Measurements from ENCODE around the gene BLCAP.

Gene BLCAP

DNA sequence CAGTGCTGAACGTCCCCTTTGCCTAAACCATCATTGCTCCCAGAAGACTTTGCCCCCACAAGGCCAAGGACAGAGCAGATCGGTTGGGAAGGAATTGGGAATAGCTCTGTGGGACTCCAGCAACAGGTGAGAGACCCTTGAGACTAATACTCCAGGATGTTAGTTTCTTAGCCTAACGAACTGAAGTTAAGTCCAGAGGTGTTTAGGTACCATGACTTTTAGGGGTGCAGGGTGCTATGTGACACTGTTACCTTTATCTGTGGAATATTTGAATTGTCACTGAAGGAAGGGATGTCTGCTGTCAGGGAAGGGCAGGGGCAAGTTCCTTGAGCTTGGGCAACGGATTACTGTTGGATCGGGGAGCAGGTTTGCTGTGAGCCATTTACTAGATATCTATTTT, 1.9 kb downstream of the BLCAP start:
- no peaks in the 10 kb centered on the region for H3K36me3 ChIP-seq (ENCODE audit: control insufficient read depth, insufficient read depth, low read length)
- no peak overlapping the region for H3K4me3 ChIP-seq (ENCODE audit: low read length)
- no peak overlapping the region for H3K9ac ChIP-seq (ENCODE audit: low read length)
- H3K4me1 ChIP-seq (ENCODE audit: control insufficient read depth, insufficient read depth, low read length) = peaks cover 39% of the 10 kb centered on the region
- no peaks in the 10 kb centered on the region for H3K27me3 ChIP-seq (ENCODE audit: control insufficient read depth, insufficient read depth, low read length)
- H3K9me3 ChIP-seq (ENCODE audit: control insufficient read depth, low read length) = no peaks in the 10 kb centered on the region

DNA sequence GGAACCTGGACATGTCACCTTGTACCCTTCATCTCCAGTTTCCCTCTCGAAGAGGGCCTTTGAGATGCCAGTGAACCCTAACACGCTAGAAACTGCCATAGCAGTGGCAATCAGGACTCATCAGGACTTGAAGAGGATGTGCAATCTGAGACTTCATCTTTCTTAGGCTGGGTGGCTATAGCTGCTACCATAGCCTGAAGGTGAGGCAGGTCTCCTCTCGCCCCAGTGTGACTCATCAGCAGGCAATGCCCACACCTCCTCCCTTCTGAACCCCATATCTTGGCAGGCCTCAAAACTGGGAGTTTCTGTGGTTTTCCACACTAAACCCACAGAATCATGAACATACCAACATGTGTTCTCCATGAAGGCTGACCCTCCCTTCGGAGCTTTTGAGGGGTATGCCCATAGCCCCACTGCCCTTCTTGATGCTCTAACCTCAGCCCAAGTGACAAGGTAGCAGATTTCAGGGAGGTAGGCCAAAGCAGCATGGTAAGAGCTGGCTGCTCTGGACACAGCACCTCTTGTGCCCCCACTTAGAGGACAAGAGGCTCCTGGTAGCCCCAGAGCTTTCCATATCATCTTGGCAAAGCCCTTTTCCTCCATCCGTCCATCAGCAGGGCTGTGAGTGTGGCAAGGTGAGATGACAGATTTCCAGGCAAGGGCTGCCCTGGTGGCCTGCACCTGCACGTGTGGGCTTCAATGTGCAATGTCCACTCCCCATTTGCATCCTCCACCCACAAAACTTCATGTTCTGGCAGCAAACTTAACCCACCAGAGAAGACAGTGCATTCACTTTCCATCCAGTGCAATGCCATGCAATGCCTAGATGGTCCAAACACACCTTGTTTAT, 2.6 kb downstream of the BLCAP start:
- Histone ChIP-seq H3K4me3 (ENCODE audit: low read length) (no peak overlapping the region), H3K36me3 (ENCODE audit: control insufficient read depth, insufficient read depth, low read length) (no peaks in the 10 kb centered on the region), H3K9ac (ENCODE audit: low read length) (peak overlapping the region; percentile 32), H3K4me1 (ENCODE audit: control insufficient read depth, insufficient read depth, low read length) (peaks cover 39% of the 10 kb centered on the region), H3K9me3 (ENCODE audit: control insufficient read depth, low read length) (no peaks in the 10 kb centered on the region), H3K27me3 (ENCODE audit: control insufficient read depth, insufficient read depth, low read length) (no peaks in the 10 kb centered on the region)

DNA sequence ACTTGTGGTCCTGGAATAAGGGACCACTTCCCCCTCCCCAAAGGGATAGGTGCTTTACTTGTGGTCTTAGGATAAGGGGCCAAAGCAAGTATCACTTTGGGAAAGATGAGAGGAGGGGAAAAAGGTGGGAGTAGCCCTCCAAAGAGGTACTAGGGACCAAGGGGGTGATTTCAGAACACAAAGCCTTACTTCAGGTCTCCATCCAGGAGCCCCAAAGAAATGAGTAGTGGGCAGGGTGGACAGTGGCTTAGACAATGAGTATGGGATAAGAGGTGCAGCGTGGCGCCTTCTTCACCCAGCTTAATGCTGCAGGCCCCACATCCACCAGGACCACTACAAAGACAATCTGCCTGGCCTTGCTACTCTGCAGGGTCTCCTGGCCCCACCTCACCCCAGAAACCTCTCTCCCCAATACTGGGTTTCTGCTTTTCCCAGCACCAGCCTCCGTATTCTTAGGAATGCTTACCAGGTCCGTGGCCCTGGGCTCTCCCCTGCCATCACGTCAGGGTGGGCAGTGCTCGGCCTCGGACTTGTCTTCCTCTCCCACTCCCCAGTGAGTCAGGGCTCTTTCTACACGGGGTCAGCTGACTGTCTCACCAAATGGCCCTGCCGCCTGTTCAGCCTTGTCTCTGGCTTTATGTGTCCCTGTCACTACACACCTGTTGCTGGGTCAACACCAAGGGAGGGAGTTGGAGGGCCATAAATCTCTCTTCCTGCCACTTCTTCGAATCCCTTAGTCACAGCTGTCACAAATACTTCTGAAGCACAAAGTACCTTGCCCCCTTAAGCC, 3.6 kb downstream of the BLCAP start:
- Histone ChIP-seq H3K4me3 (ENCODE audit: low read length) (no peak overlapping the region), H3K9me3 (ENCODE audit: control insufficient read depth, low read length) (no peaks in the 10 kb centered on the region), H3K27me3 (ENCODE audit: control insufficient read depth, insufficient read depth, low read length) (no peaks in the 10 kb centered on the region), H3K4me1 (ENCODE audit: control insufficient read depth, insufficient read depth, low read length) (peaks cover 37% of the 10 kb centered on the region), H3K9ac (ENCODE audit: low read length) (peak overlapping the region; percentile 32), H3K36me3 (ENCODE audit: control insufficient read depth, insufficient read depth, low read length) (no peaks in the 10 kb centered on the region)

DNA sequence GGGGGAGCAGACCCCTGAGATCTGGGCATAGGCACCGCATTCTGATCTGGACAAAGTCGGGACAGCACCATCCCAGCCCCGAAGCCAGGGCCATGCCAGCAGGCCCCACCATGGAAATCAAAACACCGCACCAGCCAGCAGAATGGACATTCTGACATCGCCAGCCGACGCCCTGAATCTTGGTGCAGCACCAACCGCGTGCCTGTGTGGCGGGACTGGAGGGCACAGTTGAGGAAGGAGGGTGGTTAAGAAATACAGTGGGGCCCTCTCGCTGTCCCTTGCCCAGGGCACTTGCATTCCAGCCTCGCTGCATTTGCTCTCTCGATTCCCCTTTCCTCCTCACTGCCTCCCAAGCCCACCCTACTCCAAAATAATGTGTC, 4.7 kb downstream of the BLCAP start:
- peaks cover 32% of the 10 kb centered on the region for H3K4me1 ChIP-seq (ENCODE audit: control insufficient read depth, insufficient read depth, low read length)
- no peaks in the 10 kb centered on the region for H3K9me3 ChIP-seq (ENCODE audit: control insufficient read depth, low read length)
- no peak overlapping the region for H3K9ac ChIP-seq (ENCODE audit: low read length)
- H3K4me3 ChIP-seq (ENCODE audit: low read length) = no peak overlapping the region
- no peaks in the 10 kb centered on the region for H3K27me3 ChIP-seq (ENCODE audit: control insufficient read depth, insufficient read depth, low read length)
- no peaks in the 10 kb centered on the region for H3K36me3 ChIP-seq (ENCODE audit: control insufficient read depth, insufficient read depth, low read length)

DNA sequence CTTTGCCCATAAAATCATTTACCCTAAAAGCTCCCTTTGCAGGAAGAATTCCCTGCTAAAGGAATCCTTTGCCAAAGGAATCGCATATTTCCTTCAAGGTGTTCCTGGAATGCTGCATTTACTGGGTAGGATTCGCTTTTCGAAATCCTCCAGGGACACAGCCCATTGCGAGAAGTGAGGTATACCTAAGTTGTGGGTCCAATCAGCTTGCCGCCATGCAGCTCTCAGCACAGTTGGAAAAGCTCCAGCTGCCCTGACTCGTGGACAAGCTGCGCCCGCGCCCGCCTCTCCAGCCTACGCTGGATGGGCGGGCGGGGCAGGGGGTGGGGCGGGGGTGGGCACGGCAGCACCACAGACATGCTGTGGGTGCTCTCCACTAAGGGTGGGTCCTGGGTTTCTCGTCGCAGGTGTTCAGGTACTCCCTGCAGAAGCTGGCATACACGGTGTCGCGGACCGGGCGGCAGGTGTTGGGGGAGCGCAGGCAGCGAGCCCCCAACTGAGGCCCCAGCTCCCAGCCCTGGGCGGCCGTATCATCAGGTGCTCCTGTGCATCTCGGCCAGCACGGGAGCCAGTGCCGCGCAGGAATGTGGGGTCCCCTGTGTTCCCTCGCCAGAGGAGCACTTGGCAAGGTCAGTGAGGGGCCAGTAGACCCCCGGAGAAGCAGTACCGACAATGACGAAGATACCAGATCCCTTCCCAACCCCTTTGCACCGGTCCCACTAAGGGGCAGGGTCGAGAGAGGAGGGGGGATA, 5.2 kb downstream of the BLCAP start:
- H3K36me3 ChIP-seq (ENCODE audit: control insufficient read depth, insufficient read depth, low read length) = peaks cover 5% of the 10 kb centered on the region
- no peaks in the 10 kb centered on the region for H3K9me3 ChIP-seq (ENCODE audit: control insufficient read depth, low read length)
- peaks cover 32% of the 10 kb centered on the region for H3K4me1 ChIP-seq (ENCODE audit: control insufficient read depth, insufficient read depth, low read length)
- H3K9ac ChIP-seq (ENCODE audit: low read length) = no peak overlapping the region
- H3K27me3 ChIP-seq (ENCODE audit: control insufficient read depth, insufficient read depth, low read length) = no peaks in the 10 kb centered on the region
- no peak overlapping the region for H3K4me3 ChIP-seq (ENCODE audit: low read length)

DNA sequence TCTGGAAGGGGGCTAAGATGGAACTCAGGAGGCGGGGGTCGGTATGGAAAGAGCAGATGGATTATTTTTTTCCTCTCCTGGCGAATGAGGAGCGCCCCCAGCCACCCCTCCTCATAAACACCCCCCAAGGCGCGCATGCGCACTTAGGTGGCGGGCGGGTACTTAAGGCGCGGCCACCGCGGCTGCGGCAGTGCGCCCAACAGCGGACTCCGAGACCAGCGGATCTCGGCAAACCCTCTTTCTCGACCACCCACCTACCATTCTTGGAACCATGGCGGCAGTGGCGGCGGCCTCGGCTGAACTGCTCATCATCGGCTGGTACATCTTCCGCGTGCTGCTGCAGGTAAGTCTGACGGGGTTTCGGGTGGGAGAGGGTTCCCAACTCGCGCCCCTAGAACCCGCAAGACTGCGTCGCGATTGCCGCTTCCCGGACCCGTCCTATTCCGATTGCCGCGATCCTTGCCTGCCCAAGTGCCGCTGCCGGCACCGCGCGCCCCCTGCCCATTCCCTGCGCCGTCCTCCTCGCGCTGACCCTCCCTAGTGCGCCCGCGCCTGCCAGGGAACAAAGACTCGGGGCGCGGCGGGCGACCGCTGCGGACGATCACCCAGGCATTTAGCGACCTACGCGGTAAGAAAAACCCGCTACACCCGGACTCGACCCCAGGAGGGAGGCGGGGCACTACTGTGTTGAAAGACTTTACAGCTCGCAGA, 6.5 kb downstream of the BLCAP start, which contains the start of gene NNAT:
Gene NNAT, plus strand, starts transcription at position 190 of the 711 bp plus-strand sequence. Its CDS starts 82 bp downstream, at position 272.
- H3K27me3 ChIP-seq (ENCODE audit: control insufficient read depth, insufficient read depth, low read length) = no peaks in the 10 kb centered on the region
- peaks cover 6% of the 10 kb centered on the region for H3K36me3 ChIP-seq (ENCODE audit: control insufficient read depth, insufficient read depth, low read length)
- H3K4me1 ChIP-seq (ENCODE audit: control insufficient read depth, insufficient read depth, low read length) = peaks cover 26% of the 10 kb centered on the region
- no peak within 1 kb of the TSS for H3K9ac ChIP-seq (ENCODE audit: low read length)
- no peaks in the 10 kb centered on the region for H3K9me3 ChIP-seq (ENCODE audit: control insufficient read depth, low read length)
- H3K4me3 ChIP-seq (ENCODE audit: low read length) = no peak within 1 kb of the TSS

DNA sequence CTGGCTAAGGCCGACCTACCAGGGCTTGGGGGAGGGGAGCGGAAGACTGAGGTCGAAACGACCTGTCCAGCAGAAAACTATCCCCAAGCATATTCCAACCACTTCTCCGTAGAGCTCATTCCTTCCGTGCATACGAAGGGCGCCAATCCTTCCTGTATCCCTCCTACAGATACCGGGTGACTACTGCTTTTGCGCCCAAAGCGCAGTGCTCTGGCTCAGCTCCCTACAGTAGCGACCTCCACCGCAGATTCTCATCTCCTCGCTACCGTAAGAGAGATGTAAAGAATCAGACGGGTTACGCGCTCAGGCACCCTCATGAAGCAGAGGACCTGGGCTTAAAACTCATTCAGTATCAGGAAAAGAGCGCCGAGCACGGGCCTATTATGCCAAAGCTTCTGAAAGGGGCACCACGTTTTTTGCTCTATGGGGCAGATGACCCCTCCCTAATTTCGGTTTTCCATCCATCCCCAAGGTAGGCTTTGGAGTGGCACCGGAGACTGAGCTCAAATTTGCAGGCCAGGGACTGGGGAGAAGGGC, 7.2 kb downstream of the BLCAP start:
- no peak overlapping the region for H3K4me3 ChIP-seq (ENCODE audit: low read length)
- H3K27me3 ChIP-seq (ENCODE audit: control insufficient read depth, insufficient read depth, low read length) = no peaks in the 10 kb centered on the region
- H3K4me1 ChIP-seq (ENCODE audit: control insufficient read depth, insufficient read depth, low read length) = peaks cover 19% of the 10 kb centered on the region
- H3K9ac ChIP-seq (ENCODE audit: low read length) = no peak overlapping the region
- no peaks in the 10 kb centered on the region for H3K9me3 ChIP-seq (ENCODE audit: control insufficient read depth, low read length)
- H3K36me3 ChIP-seq (ENCODE audit: control insufficient read depth, insufficient read depth, low read length) = peaks cover 6% of the 10 kb centered on the region

DNA sequence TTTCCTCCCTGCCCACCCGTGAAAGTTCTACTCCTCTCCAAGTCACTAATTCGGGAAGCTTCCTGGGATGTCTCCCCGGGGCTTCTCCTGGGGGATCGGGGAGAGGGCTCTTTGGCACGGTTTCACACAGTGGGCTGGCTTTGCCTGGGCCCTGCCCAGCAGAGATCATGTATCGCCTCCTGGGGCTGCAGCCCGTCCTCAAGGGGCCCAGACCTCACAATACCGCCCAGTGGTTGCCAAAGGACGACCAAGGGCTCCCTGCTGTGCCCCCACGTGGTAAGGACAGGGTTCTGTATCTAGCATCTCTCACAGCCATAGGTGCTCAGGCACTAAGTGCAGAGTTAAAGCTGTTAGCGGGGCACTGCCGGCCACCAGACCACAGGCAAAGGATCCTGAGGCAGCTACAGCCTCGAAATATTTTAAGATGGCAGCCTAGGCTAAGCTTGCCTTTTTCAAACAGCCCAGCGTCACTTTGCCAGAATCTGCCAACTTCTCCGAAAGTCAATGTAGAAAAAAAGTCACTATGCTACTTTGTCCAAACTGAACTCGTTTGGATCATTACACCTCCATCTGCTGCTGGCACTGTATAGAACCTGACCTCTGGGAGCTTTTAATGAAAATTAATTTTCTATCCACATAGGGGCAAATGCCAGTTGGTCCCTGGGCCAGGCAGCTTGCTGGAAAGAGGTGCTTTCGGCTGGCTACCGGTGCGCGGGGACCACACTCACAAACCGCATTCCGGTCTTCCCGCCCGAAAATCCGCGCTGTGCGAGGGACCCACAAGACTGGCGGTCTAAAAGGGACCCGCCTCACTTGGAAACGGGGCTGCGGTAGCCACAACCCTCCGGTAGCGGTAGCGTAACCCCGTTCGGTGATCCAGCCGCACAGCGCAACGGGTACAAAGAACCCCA, 7.9 kb downstream of the BLCAP start:
- Histone ChIP-seq H3K9me3 (ENCODE audit: control insufficient read depth, low read length) (no peaks in the 10 kb centered on the region), H3K4me1 (ENCODE audit: control insufficient read depth, insufficient read depth, low read length) (peaks cover 12% of the 10 kb centered on the region), H3K9ac (ENCODE audit: low read length) (no peak overlapping the region), H3K27me3 (ENCODE audit: control insufficient read depth, insufficient read depth, low read length) (no peaks in the 10 kb centered on the region), H3K36me3 (ENCODE audit: control insufficient read depth, insufficient read depth, low read length) (peaks cover 7% of the 10 kb centered on the region), H3K4me3 (ENCODE audit: low read length) (no peak overlapping the region)

DNA sequence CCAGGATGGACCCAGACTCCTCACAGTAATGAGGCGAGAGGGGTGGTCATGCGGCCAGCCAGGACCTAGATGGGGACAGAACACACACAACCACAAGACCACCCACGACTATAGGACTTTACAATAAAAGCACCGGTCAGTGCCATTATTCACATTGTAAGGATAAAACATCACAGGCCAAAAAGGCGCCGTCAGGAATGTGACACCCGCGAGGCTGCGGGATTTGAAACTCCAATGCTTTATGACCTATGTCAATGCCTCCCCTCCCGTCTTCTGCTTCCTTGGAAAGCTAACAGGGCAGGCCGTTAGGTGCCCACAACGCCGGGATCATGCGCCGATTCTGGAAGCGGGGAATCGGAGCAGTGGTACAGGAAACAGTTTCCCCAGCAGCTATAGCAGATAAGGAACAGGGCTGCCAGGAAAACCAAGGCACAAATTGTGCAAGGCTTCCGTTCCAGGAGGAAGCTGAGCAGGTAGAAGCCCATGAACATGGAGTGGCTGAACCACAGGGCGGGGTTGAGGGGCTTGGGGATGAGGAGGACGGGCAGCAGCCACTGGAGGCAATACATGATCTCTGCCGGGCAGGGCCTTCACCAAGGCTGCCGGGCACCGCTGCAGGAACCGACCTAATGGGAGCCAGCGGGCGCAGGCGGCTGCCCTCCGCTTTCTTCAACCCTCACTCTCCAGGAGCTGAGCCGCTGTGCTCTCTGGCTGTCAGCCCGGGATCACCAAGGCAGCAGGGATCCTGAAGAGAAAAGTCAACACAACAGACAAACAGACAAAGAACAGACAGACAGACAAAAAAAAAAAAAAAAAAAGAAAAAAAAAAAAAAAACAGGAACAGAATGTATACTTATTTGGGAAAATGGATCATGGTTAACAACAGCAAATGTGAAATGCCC, 8.8 kb downstream of the BLCAP start:
- H3K9me3 ChIP-seq (ENCODE audit: control insufficient read depth, low read length) = no peaks in the 10 kb centered on the region
- H3K9ac ChIP-seq (ENCODE audit: low read length) = no peak overlapping the region
- H3K4me3 ChIP-seq (ENCODE audit: low read length) = no peak overlapping the region
- H3K27me3 ChIP-seq (ENCODE audit: control insufficient read depth, insufficient read depth, low read length) = no peaks in the 10 kb centered on the region
- peaks cover 3% of the 10 kb centered on the region for H3K4me1 ChIP-seq (ENCODE audit: control insufficient read depth, insufficient read depth, low read length)
- peaks cover 12% of the 10 kb centered on the region for H3K36me3 ChIP-seq (ENCODE audit: control insufficient read depth, insufficient read depth, low read length)

DNA sequence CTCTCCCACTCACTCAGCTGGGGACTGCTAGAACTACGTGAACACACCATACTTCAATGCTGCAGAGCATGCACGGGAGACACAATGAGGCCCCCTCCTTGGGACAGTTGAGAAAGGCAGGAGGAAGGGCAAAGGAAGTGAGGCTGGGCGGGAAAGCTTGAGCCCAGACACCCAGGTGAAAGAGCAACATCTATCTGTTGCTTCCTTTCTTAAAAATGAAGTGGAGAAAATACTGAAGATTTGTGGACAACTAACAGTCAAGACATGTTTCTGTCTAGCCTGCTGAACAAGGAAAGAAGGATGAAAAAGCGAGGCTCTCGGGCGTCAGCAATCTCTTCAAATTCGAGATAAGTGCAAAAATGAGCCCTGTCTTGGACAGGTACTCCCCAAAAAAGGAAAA, 9.6 kb downstream of the BLCAP start:
- Histone ChIP-seq H3K9me3 (ENCODE audit: control insufficient read depth, low read length) (no peaks in the 10 kb centered on the region), H3K4me3 (ENCODE audit: low read length) (no peak overlapping the region), H3K4me1 (ENCODE audit: control insufficient read depth, insufficient read depth, low read length) (no peaks in the 10 kb centered on the region), H3K9ac (ENCODE audit: low read length) (no peak overlapping the region), H3K27me3 (ENCODE audit: control insufficient read depth, insufficient read depth, low read length) (no peaks in the 10 kb centered on the region), H3K36me3 (ENCODE audit: control insufficient read depth, insufficient read depth, low read length) (peaks cover 12% of the 10 kb centered on the region)
